K562 (cell line): Measurements from ENCODE around the gene PACSIN2. TPM values are rescaled to one million over a fixed set of nuclear protein-coding genes. Genes with fewer than 3 reads are reported as not detected.

ENCODE experiments used
- ATAC-seq: fragments of 200-7000 bp; cut with Tn5 transposase; 3 replicates; pipeline ENCODE4 v1.9.1; 2020; ENCODE audit warnings: moderate library complexity
- BruUV-seq: library from RNA; stranded (reverse); fragments of 400-500 nt; replicated peaks from 2 replicates; lab custom pipeline; 2021; lab: Mats Ljungman, UMichigan
- CTCF ChIA-PET: fragments of 300-600 bp; formaldehyde crosslinking; extraction: SDS; loops from one replicate; lab custom pipeline; 2021; ENCODE audit warnings: low intra/inter-chr PET ratio; lab: Yijun Ruan, JAX
- POLR2A ChIA-PET: fragments of 300-600, 350-650 bp; sonication (Branson Sonifier 250); formaldehyde crosslinking; extraction: SDS; loops from one replicate; lab custom pipeline; 2021; ENCODE audit warnings: antibody characterized with exemption, inconsistent platforms; lab: Yijun Ruan, JAX
- DNase-seq, 4 experiments: peaks; one replicate each; pipeline versions ENCODE4 v3.0.0 to v3.0.0-alpha.2; 2011 to 2018; ENCODE audit warnings: low spot score in 3 of 4, mixed read lengths in 3 of 4; ENCODE audit errors: extremely low read depth in 1 of 4
- FAIRE-seq: peaks from 2 replicates; lab custom pipeline; 2011; peaks lifted over from hg19 to GRCh38; lab: Jason Lieb, UNC
- H2AFZ ChIP-seq: 2 replicates; pipeline ENCODE4 v1.6.0; 2011; ENCODE audit warnings: low read depth, low read length, control low read depth, inconsistent platforms
- H3K27ac ChIP-seq: fragments of 200-600 bp; 3 replicates; pipeline ENCODE4 v1.8.0; 2011; ENCODE audit warnings: low read depth, mild to moderate bottlenecking, control low read depth, inconsistent platforms, low read length, moderate library complexity, mixed read lengths; ENCODE audit errors: extremely low read depth
- H3K27me3 ChIP-seq, 2 experiments: fragments of 300-600 bp in 1 of 2; 2 replicates in 1 of 2; 3 replicates in 1 of 2; pipeline versions ENCODE4 v1.6.0 to v1.8.0; 2011; ENCODE audit warnings: inconsistent platforms in 2 of 2, low read length in 2 of 2, mild to moderate bottlenecking in 1 of 2, mixed read lengths in 1 of 2, moderate library complexity in 1 of 2; ENCODE audit not compliant: control insufficient read depth in 2 of 2, insufficient read depth in 2 of 2
- H3K36me3 ChIP-seq: fragments of 300-600 bp; 3 replicates; pipeline ENCODE4 v1.8.0; 2011; ENCODE audit warnings: mild to moderate bottlenecking, low read length, inconsistent platforms; ENCODE audit not compliant: control insufficient read depth, insufficient read depth
- H3K4me1 ChIP-seq, 2 experiments: fragments of 200-600 bp in 1 of 2; replicated peaks in 1 of 2; 2 replicates in 1 of 2; 3 replicates in 1 of 2; pipeline versions ENCODE4 v1.5.1 to v1.8.0; 2011; ENCODE audit warnings: inconsistent platforms in 2 of 2, low read length in 2 of 2, mild to moderate bottlenecking in 1 of 2, mixed read lengths in 1 of 2, moderate library complexity in 1 of 2; ENCODE audit not compliant: control insufficient read depth in 2 of 2, insufficient read depth in 2 of 2
- H3K4me2 ChIP-seq: 2 replicates; pipeline ENCODE4 v1.6.1; 2011; ENCODE audit warnings: low read length, control low read depth, inconsistent platforms, mixed read lengths; ENCODE audit not compliant: insufficient read depth
- H3K4me3 ChIP-seq: fragments of 200-600 bp; sonication (generic), shearing (Covaris generic); 2 replicates; pipeline ENCODE4 v1.5.1; 2016; ENCODE audit warnings: control low read depth, inconsistent platforms
- H3K79me2 ChIP-seq: fragments of 200-600 bp; 3 replicates; pipeline ENCODE4 v1.8.0; 2011; ENCODE audit warnings: low read length, inconsistent platforms; ENCODE audit not compliant: control insufficient read depth, insufficient read depth
- H3K9ac ChIP-seq, 2 experiments: 2 replicates each; pipeline versions ENCODE4 v1.6.0 to v1.6.1; 2011; ENCODE audit warnings: low read depth in 2 of 2, low read length in 2 of 2, control low read depth in 1 of 2, inconsistent platforms in 1 of 2, mild to moderate bottlenecking in 1 of 2, mixed read lengths in 1 of 2; ENCODE audit not compliant: insufficient read depth in 1 of 2
- H3K9me1 ChIP-seq: one replicate; pipeline ENCODE4 v1.6.0; 2011; ENCODE audit warnings: inconsistent platforms, mild to moderate bottlenecking, low read length, moderate library complexity; ENCODE audit not compliant: control insufficient read depth, insufficient read depth
- H3K9me3 ChIP-seq: replicated peaks from 2 replicates; pipeline ENCODE4 v1.5.1; 2011; ENCODE audit warnings: low read depth, low read length, inconsistent platforms; ENCODE audit not compliant: control insufficient read depth, insufficient read depth
- H4K20me1 ChIP-seq: replicated peaks from 2 replicates; pipeline ENCODE4 v1.6.1; 2011; ENCODE audit warnings: low read length, inconsistent platforms, mixed read lengths; ENCODE audit not compliant: control insufficient read depth, insufficient read depth
- C11orf30 ChIP-seq: fragments of 450-650 bp; IDR thresholded peaks from 2 replicates; pipeline ENCODE4 v1.6.1; 2016; ENCODE audit warnings: low read depth, mild to moderate bottlenecking
- CC2D1A ChIP-seq: fragments of 450-650 bp; IDR thresholded peaks from 2 replicates; pipeline ENCODE4 v1.6.1; 2017; ENCODE audit warnings: mild to moderate bottlenecking
- FOXP1 ChIP-seq: sonication (generic); formaldehyde crosslinking; IDR thresholded peaks from 2 replicates; pipeline ENCODE4 v1.8.0; 2022; ENCODE audit warnings: mild to moderate bottlenecking, missing genetic modification reagents
- HNRNPK ChIP-seq: fragments of 200-400 bp; formaldehyde crosslinking; IDR thresholded peaks from one replicate; pipeline ENCODE4 v1.6.1; 2018; ENCODE audit warnings: mild to moderate bottlenecking, low read depth, low read length; ENCODE audit not compliant: poor library complexity, severe bottlenecking
- RBM34 ChIP-seq: fragments of 200-400 bp; formaldehyde crosslinking; IDR thresholded peaks from 2 replicates; pipeline ENCODE4 v1.6.1; 2018; ENCODE audit warnings: low read length, borderline replicate concordance; ENCODE audit not compliant: insufficient read depth
- TAF9B ChIP-seq: fragments of 450-650 bp; IDR thresholded peaks from 2 replicates; pipeline ENCODE4 v1.6.1; 2018; ENCODE audit warnings: mild to moderate bottlenecking; ENCODE audit not compliant: partially characterized antibody
- WHSC1 ChIP-seq: IDR thresholded peaks from one replicate; pipeline ENCODE4 v1.6.1; 2012; ENCODE audit warnings: low read length, control low read depth, inconsistent platforms
- ZNF316 ChIP-seq: fragments of 450-650 bp; IDR thresholded peaks from 2 replicates; pipeline ENCODE4 v1.6.1; 2016
- ZNF551 ChIP-seq: fragments of 250-450 bp; sonication (Bioruptor Pico); IDR thresholded peaks from 2 replicates; pipeline ENCODE4 v1.5.0; 2021; ENCODE audit warnings: mild to moderate bottlenecking, moderate library complexity
- WGBS: fragments of 100-300 bp; shearing (Covaris generic); methylation state at CpG from one replicate; pipeline ENCODE4 v1.1.6; 2016; ENCODE audit warnings: low coverage, mixed read lengths; ENCODE audit not compliant: insufficient coverage; ENCODE audit errors: missing lambda C conversion rate; 5-methylcytosine and 5-hydroxymethylcytosine counted together
- in situ Hi-C: fragments of 300-500 bp; cut with MboI; formaldehyde crosslinking; loops from 4 replicates; pipeline ENCODE4 v1.15.0; 2018; ENCODE audit warnings: inconsistent platforms, mixed read lengths
- intact Hi-C: fragments of 100-400 bp; cut with micrococcal nuclease; formaldehyde crosslinking; loops from 2 replicates; pipeline ENCODE4 v1.14.2; 2022
- polyA plus RNA-seq, 8 experiments: library from polyadenylated mRNA; depleted of rRNA in 4 of 8; stranded (reverse) in 5 of 8; unstranded in 3 of 8; fragments of >200 nt; fragmentation: Nextera tagmentation in 2 of 8; fragmentation: Illumina TruSeq in 1 of 8; extraction: Ambion mirVana in 2 of 8; extraction: Trizol in 1 of 8; gene quantifications; 2 replicates each; pipeline versions ENCODE4 v1.2.1 to v1.2.3, GENCODE V29; 2011 to 2014; ENCODE audit warnings: inconsistent platforms in 1 of 8, missing spikeins in 1 of 8
- total RNA-seq, 7 experiments: library from RNA; depleted of rRNA in 6 of 7; stranded (reverse); fragments of >200 nt in 6 of 7; fragmentation: Illumina TruSeq in 2 of 7; extraction: Trizol in 2 of 7; gene quantifications; 2 replicates each; pipeline versions ENCODE4 v1.2.1 to v1.2.3, GENCODE V29; 2011 to 2021; ENCODE audit warnings: low replicate concordance in 1 of 7
- TF ChIP-seq, protein P1 (sequence below): fragments of 250-450 bp; sonication (Bioruptor Pico); IDR thresholded peaks from 2 replicates; pipeline ENCODE4 v1.9.0; 2021; ENCODE audit warnings: mild to moderate bottlenecking, inconsistent platforms
- TF ChIP-seq, protein P2 (sequence below): sonication (generic); formaldehyde crosslinking; IDR thresholded peaks from 2 replicates; pipeline ENCODE4 v1.9.0; 2022; ENCODE audit warnings: mild to moderate bottlenecking, missing genetic modification reagents
- TF ChIP-seq, protein P3 (sequence below): sonication (generic); formaldehyde crosslinking; IDR thresholded peaks from 2 replicates; pipeline ENCODE4 v1.5.0; 2020; ENCODE audit warnings: missing genetic modification reagents

PACSIN2 gene
- total and polyA plus RNA-seq, 9 of the 15 experiments (the other 6 are each of a cell fraction or from before 2014, with no cell fraction given): 0.45 to 45.1 (median 23.9) TPM

DNA sequence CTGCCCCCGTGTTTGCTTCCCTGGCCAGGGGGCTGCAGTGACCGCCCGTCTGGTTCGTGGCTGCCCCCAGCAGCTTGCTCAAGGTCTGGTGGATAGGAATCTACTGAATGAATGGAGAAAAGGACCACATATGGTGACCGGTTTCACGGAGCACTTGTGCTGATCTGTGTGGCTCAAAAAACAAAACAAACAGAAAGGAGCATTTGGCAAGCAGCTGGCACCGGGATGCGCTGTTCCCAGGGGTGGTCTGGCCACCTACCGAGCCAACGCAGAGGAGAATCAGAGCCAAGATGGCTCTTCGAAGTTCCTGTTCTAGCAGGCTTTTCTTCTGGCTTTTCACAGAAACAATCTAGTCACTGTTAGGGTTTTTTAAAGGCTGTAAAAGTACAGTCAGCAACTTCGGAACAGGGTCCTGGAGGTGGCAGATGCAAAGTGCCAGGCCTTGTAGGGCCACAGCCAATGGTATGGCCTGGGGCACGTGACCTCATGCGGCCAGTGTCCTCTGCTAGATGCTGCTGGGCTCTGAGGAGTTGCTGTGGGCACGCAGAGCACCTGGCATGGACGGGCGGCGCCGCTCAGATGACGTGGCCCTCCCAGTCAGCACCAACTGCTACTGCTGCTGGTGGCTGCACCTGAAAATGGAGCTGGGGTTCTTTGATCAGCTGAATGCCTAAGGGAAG lies 27.3 kb upstream of the PACSIN2 start:
- POLR2A ChIA-PET: no interaction called here
- in situ Hi-C loops: no loop called here
- Histone ChIP-seq H3K4me1 (peaks cover 0 to 15% of the 10 kb centered on the region in 2 experiments; a peak in 2 of 5 replicates), H3K4me2 (no peak overlapping the region; the same call in 1 of the 2 replicates), H3K9ac (peak overlapping the region in 1 of 2 experiments; percentile 35; a peak in 1 of 4 replicates), H3K27ac (no peak overlapping the region), H3K9me3 (no peaks in the 10 kb centered on the region), H3K79me2 (no peaks in the 10 kb centered on the region), H3K4me3 (no peak overlapping the region), H3K9me1 (no peaks in the 10 kb centered on the region), H4K20me1 (no peaks in the 10 kb centered on the region), H3K36me3 (no peaks in the 10 kb centered on the region), H3K27me3 (no peaks in the 10 kb centered on the region; a peak in 2 of 5 replicates), H2AFZ (no peak overlapping the region)
- 37% methylated on average over 18 of the region's 20 CpGs for WGBS
- TF ChIP-seq ZNF551 (CRISPR knock-in tag) (no peak), FOXP1 (CRISPR knock-in tag) (no peak), RBM34 (no peak), CC2D1A (no peak), HNRNPK (no peak), C11orf30 (peak; percentile 32; the same call in 1 of the 2 replicates), ZNF316 (no peak), WHSC1 (no peak), TAF9B (no peak)
- TF ChIP-seq, protein P1, sequence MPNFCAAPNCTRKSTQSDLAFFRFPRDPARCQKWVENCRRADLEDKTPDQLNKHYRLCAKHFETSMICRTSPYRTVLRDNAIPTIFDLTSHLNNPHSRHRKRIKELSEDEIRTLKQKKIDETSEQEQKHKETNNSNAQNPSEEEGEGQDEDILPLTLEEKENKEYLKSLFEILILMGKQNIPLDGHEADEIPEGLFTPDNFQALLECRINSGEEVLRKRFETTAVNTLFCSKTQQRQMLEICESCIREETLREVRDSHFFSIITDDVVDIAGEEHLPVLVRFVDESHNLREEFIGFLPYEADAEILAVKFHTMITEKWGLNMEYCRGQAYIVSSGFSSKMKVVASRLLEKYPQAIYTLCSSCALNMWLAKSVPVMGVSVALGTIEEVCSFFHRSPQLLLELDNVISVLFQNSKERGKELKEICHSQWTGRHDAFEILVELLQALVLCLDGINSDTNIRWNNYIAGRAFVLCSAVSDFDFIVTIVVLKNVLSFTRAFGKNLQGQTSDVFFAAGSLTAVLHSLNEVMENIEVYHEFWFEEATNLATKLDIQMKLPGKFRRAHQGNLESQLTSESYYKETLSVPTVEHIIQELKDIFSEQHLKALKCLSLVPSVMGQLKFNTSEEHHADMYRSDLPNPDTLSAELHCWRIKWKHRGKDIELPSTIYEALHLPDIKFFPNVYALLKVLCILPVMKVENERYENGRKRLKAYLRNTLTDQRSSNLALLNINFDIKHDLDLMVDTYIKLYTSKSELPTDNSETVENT (CRISPR knock-in tag): no peak
- TF ChIP-seq, protein P2, sequence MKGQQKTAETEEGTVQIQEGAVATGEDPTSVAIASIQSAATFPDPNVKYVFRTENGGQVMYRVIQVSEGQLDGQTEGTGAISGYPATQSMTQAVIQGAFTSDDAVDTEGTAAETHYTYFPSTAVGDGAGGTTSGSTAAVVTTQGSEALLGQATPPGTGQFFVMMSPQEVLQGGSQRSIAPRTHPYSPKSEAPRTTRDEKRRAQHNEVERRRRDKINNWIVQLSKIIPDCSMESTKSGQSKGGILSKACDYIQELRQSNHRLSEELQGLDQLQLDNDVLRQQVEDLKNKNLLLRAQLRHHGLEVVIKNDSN (CRISPR knock-in tag): peak; percentile 50
- TF ChIP-seq, protein P3, sequence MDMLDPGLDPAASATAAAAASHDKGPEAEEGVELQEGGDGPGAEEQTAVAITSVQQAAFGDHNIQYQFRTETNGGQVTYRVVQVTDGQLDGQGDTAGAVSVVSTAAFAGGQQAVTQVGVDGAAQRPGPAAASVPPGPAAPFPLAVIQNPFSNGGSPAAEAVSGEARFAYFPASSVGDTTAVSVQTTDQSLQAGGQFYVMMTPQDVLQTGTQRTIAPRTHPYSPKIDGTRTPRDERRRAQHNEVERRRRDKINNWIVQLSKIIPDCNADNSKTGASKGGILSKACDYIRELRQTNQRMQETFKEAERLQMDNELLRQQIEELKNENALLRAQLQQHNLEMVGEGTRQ: peak; percentile 60; the same call in 1 of the 2 replicates
- no TSS peak for BruUV-seq
- no peak for ATAC-seq
- no peak for FAIRE-seq
- CTCF ChIA-PET: no interaction called here
- no peak for DNase-seq
- intact Hi-C loops: no loop called here
